ENCODE measurements around the gene DOK7. TPM values are rescaled to one million over a fixed set of nuclear protein-coding genes. Genes with fewer than 3 reads are reported as not detected.
A peak's percentile ranks its signal among the peaks of the same experiment; 100 is the strongest.
"Not testable (repeated sequence)": the region's sequence is repeated elsewhere in the genome, so short reads cannot be mapped to it uniquely, and the experiment has no call there.

The DOK7 gene
- total RNA-seq, 1 experiment from 2014 or later: 0.26 TPM

GRCh38 chr4:3533423-3533820 lies 70.3 kb downstream of the DOK7 start:
- no peak overlapping the region for H2BK5ac ChIP-seq (ENCODE audit: insufficient read length, low read length)
- H3K27ac Mint-ChIP-seq: no peak overlapping the region
- H2BK20ac ChIP-seq (ENCODE audit: low read depth, low read length, poor library complexity, severe bottlenecking): no peak overlapping the region
- peaks cover 13% of the 10 kb centered on the region for H3K23me2 ChIP-seq (ENCODE audit: insufficient read length, low read depth, low read length, poor library complexity, severe bottlenecking)
- WGBS (ENCODE audit: extremely low coverage, insufficient read length, low lambda C conversion rate): no CpG with 5 or more reads among the region's 7 CpGs
- no peaks in the 10 kb centered on the region for H3K4me1 ChIP-seq (ENCODE audit: insufficient read depth, low read length)
- no peak overlapping the region for H2AK5ac ChIP-seq (ENCODE audit: insufficient read length, low read length)
- H3K9ac ChIP-seq (ENCODE audit: extremely low read depth, insufficient read length, low read length): no peak overlapping the region
- peaks cover 4% of the 10 kb centered on the region; the same call in 1 of the 2 replicates for H3K79me2 ChIP-seq (ENCODE audit: insufficient read depth, low read length)
- H3K14ac ChIP-seq (ENCODE audit: insufficient read depth, low read length): no peak overlapping the region
- no peak overlapping the region for H4K91ac ChIP-seq (ENCODE audit: insufficient read length, low read depth, low read length)
- no peak overlapping the region for H3K4me2 ChIP-seq (ENCODE audit: insufficient read depth, insufficient read length, low read length)
- H3K9me3 Mint-ChIP-seq: peaks cover 2 to 3% of the 10 kb centered on the region in 2 experiments; a peak in 2 of 5 replicates
- no peak overlapping the region for H2AFZ ChIP-seq (ENCODE audit: low read length)
- no peaks in the 10 kb centered on the region; the same call in 1 of the 2 replicates for H3K27me3 ChIP-seq (ENCODE audit: insufficient read depth, low read length)
- peaks cover 2% of the 10 kb centered on the region for H3K79me1 ChIP-seq (ENCODE audit: insufficient read depth, low read depth, low read length, poor library complexity, severe bottlenecking)
- peak overlapping the region in 1 of 2 experiments; percentile 66; a peak in 2 of 5 replicates for H3K4me3 Mint-ChIP-seq
- no peak overlapping the region for H3K23ac ChIP-seq (ENCODE audit: insufficient read length, low read depth, low read length)
- no peak overlapping the region for H3K56ac ChIP-seq (ENCODE audit: insufficient read length, low read depth, low read length)
- no peak overlapping the region for H3K4ac ChIP-seq (ENCODE audit: low read depth, low read length)
- TF ChIP-seq, protein P1, sequence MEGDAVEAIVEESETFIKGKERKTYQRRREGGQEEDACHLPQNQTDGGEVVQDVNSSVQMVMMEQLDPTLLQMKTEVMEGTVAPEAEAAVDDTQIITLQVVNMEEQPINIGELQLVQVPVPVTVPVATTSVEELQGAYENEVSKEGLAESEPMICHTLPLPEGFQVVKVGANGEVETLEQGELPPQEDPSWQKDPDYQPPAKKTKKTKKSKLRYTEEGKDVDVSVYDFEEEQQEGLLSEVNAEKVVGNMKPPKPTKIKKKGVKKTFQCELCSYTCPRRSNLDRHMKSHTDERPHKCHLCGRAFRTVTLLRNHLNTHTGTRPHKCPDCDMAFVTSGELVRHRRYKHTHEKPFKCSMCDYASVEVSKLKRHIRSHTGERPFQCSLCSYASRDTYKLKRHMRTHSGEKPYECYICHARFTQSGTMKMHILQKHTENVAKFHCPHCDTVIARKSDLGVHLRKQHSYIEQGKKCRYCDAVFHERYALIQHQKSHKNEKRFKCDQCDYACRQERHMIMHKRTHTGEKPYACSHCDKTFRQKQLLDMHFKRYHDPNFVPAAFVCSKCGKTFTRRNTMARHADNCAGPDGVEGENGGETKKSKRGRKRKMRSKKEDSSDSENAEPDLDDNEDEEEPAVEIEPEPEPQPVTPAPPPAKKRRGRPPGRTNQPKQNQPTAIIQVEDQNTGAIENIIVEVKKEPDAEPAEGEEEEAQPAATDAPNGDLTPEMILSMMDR (conservative IDR thresholded peaks at IDR 0.05): no peak
- no peak overlapping the region for H3T11ph ChIP-seq (ENCODE audit: low read length)
- DNase-seq: no peak
- H3K27me3 Mint-ChIP-seq (ENCODE audit: low read depth): peaks cover 41% of the 10 kb centered on the region
- no peak overlapping the region for H2BK120ac ChIP-seq (ENCODE audit: low read depth, low read length, poor library complexity, severe bottlenecking)
- H4K20me1 ChIP-seq (ENCODE audit: control insufficient read depth, insufficient read depth, insufficient read length): no peaks in the 10 kb centered on the region
- H3K27ac ChIP-seq (ENCODE audit: insufficient read length, low read depth, low read length): no peak overlapping the region
- no peak overlapping the region for H3K18ac ChIP-seq (ENCODE audit: insufficient read length, low read depth, low read length)
- H2BK12ac ChIP-seq (ENCODE audit: insufficient read length, low read depth, low read length): no peak overlapping the region
- H2BK15ac ChIP-seq (ENCODE audit: low read depth, low read length): no peak overlapping the region
- H3K9me3 ChIP-seq (ENCODE audit: control insufficient read depth, low read depth, low read length): no peaks in the 10 kb centered on the region
- peaks cover 13 to 29% of the 10 kb centered on the region in 2 experiments for H3K4me1 Mint-ChIP-seq
- no peak overlapping the region for H4K8ac ChIP-seq (replicated peaks; ENCODE audit: insufficient read length, low read depth, low read length)
- H4K5ac ChIP-seq (ENCODE audit: insufficient read length, low read depth, low read length): no peak overlapping the region
- peaks cover 0 to 18% (median 18%) of the 10 kb centered on the region in 3 experiments; a peak in 6 of 7 replicates for H3K36me3 Mint-ChIP-seq (ENCODE audit: insufficient read depth in 1 of 3, low read depth in 3 of 3)

- not testable (repeated sequence) for H3K14ac ChIP-seq (ENCODE audit: insufficient read depth, low read length); H2BK12ac ChIP-seq (ENCODE audit: insufficient read length, low read depth, low read length); H3K4me3 Mint-ChIP-seq; H4K5ac ChIP-seq (ENCODE audit: insufficient read length, low read depth, low read length); H3T11ph ChIP-seq (ENCODE audit: low read length); H4K8ac ChIP-seq (replicated peaks; ENCODE audit: insufficient read length, low read depth, low read length); H3K27ac ChIP-seq (ENCODE audit: insufficient read length, low read depth, low read length); H3K9me3 Mint-ChIP-seq; H2BK20ac ChIP-seq (ENCODE audit: low read depth, low read length, poor library complexity, severe bottlenecking); H3K4me2 ChIP-seq (ENCODE audit: insufficient read depth, insufficient read length, low read length); H3K4ac ChIP-seq (ENCODE audit: low read depth, low read length); H2AFZ ChIP-seq (ENCODE audit: low read length); H3K79me1 ChIP-seq (ENCODE audit: insufficient read depth, low read depth, low read length, poor library complexity, severe bottlenecking); H2BK120ac ChIP-seq (ENCODE audit: low read depth, low read length, poor library complexity, severe bottlenecking); H3K27ac Mint-ChIP-seq; H3K18ac ChIP-seq (ENCODE audit: insufficient read length, low read depth, low read length); H3K23ac ChIP-seq (ENCODE audit: insufficient read length, low read depth, low read length); H3K4me1 ChIP-seq (ENCODE audit: insufficient read depth, low read length); H3K27me3 ChIP-seq (ENCODE audit: insufficient read depth, low read length); H3K9ac ChIP-seq (ENCODE audit: extremely low read depth, insufficient read length, low read length); H2AK5ac ChIP-seq (ENCODE audit: insufficient read length, low read length); H4K91ac ChIP-seq (ENCODE audit: insufficient read length, low read depth, low read length); H2BK5ac ChIP-seq (ENCODE audit: insufficient read length, low read length); H3K9me3 ChIP-seq (ENCODE audit: control insufficient read depth, low read depth, low read length); H3K56ac ChIP-seq (ENCODE audit: insufficient read length, low read depth, low read length); DNase-seq; H4K20me1 ChIP-seq (ENCODE audit: control insufficient read depth, insufficient read depth, insufficient read length); H2BK15ac ChIP-seq (ENCODE audit: low read depth, low read length); H3K36me3 Mint-ChIP-seq (ENCODE audit: insufficient read depth in 1 of 3, low read depth in 3 of 3); H3K79me2 ChIP-seq (ENCODE audit: insufficient read depth, low read length)
- Mint-ChIP-seq H3K27me3 (ENCODE audit: low read depth) (peaks cover 43% of the 10 kb centered on the region), H3K4me1 (peaks cover 13 to 20% of the 10 kb centered on the region in 2 experiments)
- H3K23me2 ChIP-seq (ENCODE audit: insufficient read length, low read depth, low read length, poor library complexity, severe bottlenecking): peaks cover 13% of the 10 kb centered on the region
- no CpG with 5 or more reads among the region's 10 CpGs for WGBS (ENCODE audit: extremely low coverage, insufficient read length, low lambda C conversion rate)
Measured at GRCh38 chr4:3535812-3536211, 72.7 kb downstream of the DOK7 start.

Data from H9 (cell line).